Breast epithelium (tissue), 3 donors: ENCODE data around the gene LPP.
A peak's percentile ranks its signal among the peaks of the same experiment; 100 is the strongest.

Experiments
- CTCF ChIP-seq, 3 donors: fragments of 450-650 bp; IDR thresholded peaks; one replicate each; pipeline ENCODE4 v1.5.1; 2016 to 2017; ENCODE audit warnings: antibody characterized with exemption in 3 of 3, mild to moderate bottlenecking in 3 of 3, moderate library complexity in 3 of 3
- POLR2A ChIP-seq: fragments of 450-650 bp; IDR thresholded peaks from one replicate; pipeline ENCODE4 v1.6.1; 2016; ENCODE audit warnings: antibody characterized with exemption, mild to moderate bottlenecking, moderate library complexity
- POLR2AphosphoS5 ChIP-seq, 3 donors: sonication (generic); formaldehyde crosslinking; IDR thresholded peaks; one replicate each; pipeline ENCODE4 v1.6.1; 2017; ENCODE audit warnings: antibody characterized with exemption in 3 of 3

- peak in 2 of 3 donors; percentile 22 to 33 for TF ChIP-seq CTCF (IDR thresholded peaks at IDR 0.05)
- TF ChIP-seq POLR2A = no peak
- no peak for TF ChIP-seq POLR2AphosphoS5 (IDR thresholded peaks at IDR 0.05)
These were observed 595.2 kb downstream of the LPP start for GRCh38 chr3:188749010-188749617.
